ENCODE results near the gene SMYD4.
A peak's percentile ranks its signal among the peaks of the same experiment; 100 is the strongest.

The SMYD4 gene

DNA sequence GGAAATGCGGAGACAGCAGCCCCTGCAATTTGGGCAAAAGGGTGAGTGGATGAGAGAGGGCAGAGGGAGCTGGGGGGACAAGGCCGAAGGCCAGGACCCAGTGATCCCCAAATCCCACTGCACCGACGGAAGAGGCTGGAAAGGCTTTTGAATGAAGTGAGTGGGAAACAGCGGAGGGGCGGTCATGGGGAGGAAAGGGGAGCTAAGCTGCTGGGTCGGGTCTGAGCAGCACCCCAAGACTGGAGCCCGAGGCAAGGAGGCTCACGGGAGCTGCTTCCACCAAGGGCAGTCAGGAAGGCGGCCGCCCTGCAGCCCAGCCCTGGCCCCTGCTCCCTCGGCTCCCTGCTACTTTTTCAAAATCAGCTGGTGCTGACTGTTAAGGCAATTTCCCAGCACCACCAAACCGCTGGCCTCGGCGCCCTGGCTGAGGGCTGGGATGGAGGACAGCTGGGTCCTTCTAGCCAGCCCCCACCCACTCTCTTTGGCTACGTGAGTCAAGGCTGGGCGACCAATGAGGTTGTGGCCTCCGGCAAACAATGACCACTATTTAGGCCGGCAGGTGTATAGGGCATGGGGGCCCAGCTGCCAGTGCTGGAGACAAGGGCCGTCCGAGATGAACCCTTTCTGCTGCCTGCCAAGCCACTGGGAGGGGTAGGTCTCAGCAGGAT, 67.3 kb downstream of the SMYD4 start:
- no peak overlapping the region for H3K4me3 ChIP-seq (ENCODE audit: low read depth, low read length)
- no peak for DNase-seq (ENCODE audit: low read depth)
- TF ChIP-seq POLR2A (IDR thresholded peaks at IDR 0.05; ENCODE audit: extremely low read depth, insufficient read length): peak; percentile 11
- TF ChIP-seq, protein P1, sequence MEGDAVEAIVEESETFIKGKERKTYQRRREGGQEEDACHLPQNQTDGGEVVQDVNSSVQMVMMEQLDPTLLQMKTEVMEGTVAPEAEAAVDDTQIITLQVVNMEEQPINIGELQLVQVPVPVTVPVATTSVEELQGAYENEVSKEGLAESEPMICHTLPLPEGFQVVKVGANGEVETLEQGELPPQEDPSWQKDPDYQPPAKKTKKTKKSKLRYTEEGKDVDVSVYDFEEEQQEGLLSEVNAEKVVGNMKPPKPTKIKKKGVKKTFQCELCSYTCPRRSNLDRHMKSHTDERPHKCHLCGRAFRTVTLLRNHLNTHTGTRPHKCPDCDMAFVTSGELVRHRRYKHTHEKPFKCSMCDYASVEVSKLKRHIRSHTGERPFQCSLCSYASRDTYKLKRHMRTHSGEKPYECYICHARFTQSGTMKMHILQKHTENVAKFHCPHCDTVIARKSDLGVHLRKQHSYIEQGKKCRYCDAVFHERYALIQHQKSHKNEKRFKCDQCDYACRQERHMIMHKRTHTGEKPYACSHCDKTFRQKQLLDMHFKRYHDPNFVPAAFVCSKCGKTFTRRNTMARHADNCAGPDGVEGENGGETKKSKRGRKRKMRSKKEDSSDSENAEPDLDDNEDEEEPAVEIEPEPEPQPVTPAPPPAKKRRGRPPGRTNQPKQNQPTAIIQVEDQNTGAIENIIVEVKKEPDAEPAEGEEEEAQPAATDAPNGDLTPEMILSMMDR (IDR thresholded peaks at IDR 0.05; ENCODE audit: low read depth, low read length): no peak
- TF ChIP-seq MYC (IDR thresholded peaks at IDR 0.05; ENCODE audit: low read depth, low read length): no peak
- TF ChIP-seq, protein P2, sequence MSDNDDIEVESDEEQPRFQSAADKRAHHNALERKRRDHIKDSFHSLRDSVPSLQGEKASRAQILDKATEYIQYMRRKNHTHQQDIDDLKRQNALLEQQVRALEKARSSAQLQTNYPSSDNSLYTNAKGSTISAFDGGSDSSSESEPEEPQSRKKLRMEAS (IDR thresholded peaks at IDR 0.05; ENCODE audit: low read depth, low read length): no peak

DNA sequence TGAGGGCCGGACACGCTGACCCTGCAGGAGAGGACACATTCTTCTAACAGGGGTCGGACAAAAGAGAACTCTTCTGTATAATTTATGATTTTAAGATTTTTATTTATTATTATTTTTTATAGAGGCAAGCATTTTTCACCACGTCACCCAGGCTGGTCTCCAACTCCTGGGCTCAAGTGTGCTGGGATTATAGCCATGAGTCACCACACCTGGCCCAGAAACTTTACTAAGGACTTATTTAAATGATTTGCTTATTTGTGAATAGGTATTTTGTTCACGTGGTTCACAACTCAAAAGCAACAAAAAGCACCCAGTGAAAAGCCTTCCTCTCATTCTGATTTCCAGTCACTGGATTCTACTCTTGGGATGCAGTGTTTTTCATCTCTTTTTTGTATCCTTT, 70.2 kb downstream of the SMYD4 start:
- H3K4me3 ChIP-seq (ENCODE audit: low read depth, low read length): no peak overlapping the region
- DNase-seq (ENCODE audit: low read depth): no peak
- TF ChIP-seq, protein P1 (IDR thresholded peaks at IDR 0.05; ENCODE audit: low read depth, low read length): no peak
- TF ChIP-seq POLR2A (IDR thresholded peaks at IDR 0.05; ENCODE audit: extremely low read depth, insufficient read length) (no peak), MYC (IDR thresholded peaks at IDR 0.05; ENCODE audit: low read depth, low read length) (no peak)
- TF ChIP-seq, protein P2 (IDR thresholded peaks at IDR 0.05; ENCODE audit: low read depth, low read length): no peak

DNA sequence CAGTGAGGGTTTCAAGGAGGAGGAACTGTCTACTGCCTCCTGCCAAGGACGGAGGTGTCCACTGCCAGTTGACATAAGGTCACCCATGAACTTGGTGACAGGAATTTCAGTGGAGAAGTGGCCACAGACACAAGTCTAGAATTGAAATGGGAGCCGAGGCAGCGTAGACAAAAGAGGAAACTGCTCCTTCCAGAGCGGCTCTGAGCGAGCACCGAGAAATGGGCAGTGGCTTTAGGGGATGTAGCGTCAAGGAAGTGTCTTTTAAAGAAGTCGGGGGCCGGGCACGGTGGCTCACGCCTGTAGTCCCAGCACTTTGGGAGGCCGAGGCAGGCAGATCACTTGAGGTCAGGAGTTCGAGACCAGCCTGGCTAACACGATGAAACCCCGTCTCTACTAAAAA, 70.9 kb downstream of the SMYD4 start:
- H3K4me3 ChIP-seq (ENCODE audit: low read depth, low read length): no peak overlapping the region
- TF ChIP-seq, protein P1 (IDR thresholded peaks at IDR 0.05; ENCODE audit: low read depth, low read length): no peak
- TF ChIP-seq POLR2A (IDR thresholded peaks at IDR 0.05; ENCODE audit: extremely low read depth, insufficient read length): no peak
- TF ChIP-seq, protein P2 (IDR thresholded peaks at IDR 0.05; ENCODE audit: low read depth, low read length): no peak
- no peak for TF ChIP-seq MYC (IDR thresholded peaks at IDR 0.05; ENCODE audit: low read depth, low read length)
- no peak for DNase-seq (ENCODE audit: low read depth)

DNA sequence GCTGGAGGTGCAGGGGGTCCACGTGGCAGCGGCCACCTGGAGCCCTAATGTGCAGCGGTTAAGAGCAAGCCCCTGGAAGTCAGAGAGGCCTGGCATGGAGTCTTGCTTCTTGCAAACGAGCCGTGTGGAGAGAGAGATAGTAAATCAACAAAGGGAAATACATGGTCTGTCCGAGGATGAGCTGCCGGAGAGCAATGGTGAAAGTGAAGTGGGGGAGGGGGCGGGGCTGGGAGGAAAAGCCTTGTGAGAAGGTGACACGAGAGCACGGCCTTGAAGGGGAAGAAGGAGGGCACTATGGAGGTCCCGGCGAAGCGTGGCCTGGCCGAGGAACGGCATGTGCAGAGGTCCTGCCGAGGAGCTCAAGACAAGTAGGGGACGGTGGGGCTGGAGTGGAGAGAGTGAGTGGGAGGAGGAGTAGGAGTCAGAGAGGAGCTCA, 73.9 kb downstream of the SMYD4 start:
- no peak for DNase-seq (ENCODE audit: low read depth)
- H3K4me3 ChIP-seq (ENCODE audit: low read depth, low read length): no peak overlapping the region
- TF ChIP-seq, protein P1 (IDR thresholded peaks at IDR 0.05; ENCODE audit: low read depth, low read length): no peak
- TF ChIP-seq MYC (IDR thresholded peaks at IDR 0.05; ENCODE audit: low read depth, low read length): no peak
- TF ChIP-seq, protein P2 (IDR thresholded peaks at IDR 0.05; ENCODE audit: low read depth, low read length): no peak
- no peak for TF ChIP-seq POLR2A (IDR thresholded peaks at IDR 0.05; ENCODE audit: extremely low read depth, insufficient read length)

DNA sequence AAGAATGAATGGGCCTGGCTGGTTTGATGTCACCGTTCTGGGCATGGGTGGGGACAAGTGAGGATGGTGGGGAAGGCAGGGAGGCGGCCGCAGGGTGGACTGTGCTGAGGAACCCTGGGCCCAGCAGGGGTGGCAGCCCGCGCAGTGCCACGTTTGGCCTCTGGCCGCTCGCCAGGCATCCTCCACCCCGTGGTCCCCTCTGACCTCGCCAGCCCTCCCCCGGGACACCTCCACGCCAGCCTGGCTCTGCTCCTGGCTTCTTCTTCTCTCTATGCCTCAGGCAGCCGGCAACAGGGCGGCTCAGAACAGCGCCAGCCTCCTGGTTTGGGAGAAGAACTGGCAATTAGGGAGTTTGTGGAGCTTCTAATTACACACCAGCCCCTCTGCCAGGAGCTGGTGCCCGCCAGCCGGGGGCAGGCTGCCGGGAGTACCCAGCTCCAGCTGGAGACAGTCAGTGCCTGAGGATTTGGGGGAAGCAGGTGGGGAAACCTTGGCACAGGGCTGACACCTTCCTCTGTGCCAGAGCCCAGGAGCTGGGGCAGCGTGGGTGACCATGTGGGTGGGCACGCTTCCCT, 74.4 kb downstream of the SMYD4 start:
- H3K4me3 ChIP-seq (ENCODE audit: low read depth, low read length): no peak overlapping the region
- TF ChIP-seq MYC (IDR thresholded peaks at IDR 0.05; ENCODE audit: low read depth, low read length): no peak
- no peak for TF ChIP-seq POLR2A (IDR thresholded peaks at IDR 0.05; ENCODE audit: extremely low read depth, insufficient read length)
- TF ChIP-seq, protein P2 (IDR thresholded peaks at IDR 0.05; ENCODE audit: low read depth, low read length): no peak
- no peak for DNase-seq (ENCODE audit: low read depth)

DNA sequence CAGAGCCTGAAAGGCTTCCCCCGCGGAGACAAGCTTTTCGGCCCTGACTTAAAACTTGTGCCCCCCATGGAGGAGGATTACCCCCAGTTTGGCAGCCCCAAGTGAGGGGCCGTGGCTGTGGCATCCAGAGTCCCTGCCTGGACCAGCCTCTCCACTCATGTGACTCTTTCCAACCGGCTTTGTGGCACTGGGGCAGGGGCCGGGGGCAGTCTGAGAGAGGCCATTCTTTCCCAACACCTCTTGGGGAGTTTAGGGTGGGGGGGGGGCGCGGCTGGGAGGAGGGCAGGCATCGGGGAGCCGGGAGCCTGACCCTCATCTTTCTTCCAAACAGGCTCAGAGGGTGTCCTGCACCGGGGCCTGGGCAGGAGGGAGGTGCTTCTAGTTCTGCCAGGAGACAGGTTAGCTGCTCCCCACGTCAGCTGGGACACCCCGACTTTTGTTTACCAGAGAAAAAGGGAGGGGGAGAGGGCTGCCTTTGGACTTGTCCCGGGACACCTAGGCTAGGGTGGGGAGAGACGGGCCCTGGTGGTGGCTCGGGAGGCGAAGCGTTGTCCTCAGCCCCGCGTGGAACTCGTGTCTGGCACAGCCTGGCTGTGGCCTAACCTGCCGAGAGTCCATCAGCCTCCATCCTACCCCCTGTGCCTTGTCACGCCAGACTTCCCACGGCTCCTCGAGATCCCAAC, 75.1 kb downstream of the SMYD4 start:
- no peak for DNase-seq (ENCODE audit: low read depth)
- H3K4me3 ChIP-seq (ENCODE audit: low read depth, low read length): no peak overlapping the region
- TF ChIP-seq, protein P2 (IDR thresholded peaks at IDR 0.05; ENCODE audit: low read depth, low read length): no peak
- TF ChIP-seq MYC (IDR thresholded peaks at IDR 0.05; ENCODE audit: low read depth, low read length) (no peak), POLR2A (IDR thresholded peaks at IDR 0.05; ENCODE audit: extremely low read depth, insufficient read length) (no peak)
- TF ChIP-seq, protein P1 (IDR thresholded peaks at IDR 0.05; ENCODE audit: low read depth, low read length): no peak

All from NB4 (cell line).